Stimulated activated CD8-positive, alpha-beta memory T cell treated with anti-CD3 and anti-CD28 coated beads, Interleukin-15, amount 100 ng/mL, for 4 hours (primary cell): Measurements from ENCODE around the gene APLP2.
"Not testable (repeated sequence)": the region's sequence is repeated elsewhere in the genome, so short reads cannot be mapped to it uniquely, and the experiment has no call there.

ENCODE experiments used
- DNase-seq, 2 donors: peaks; one replicate each; pipeline ENCODE4 v3.0.0-alpha.2; 2020; ENCODE audit warnings: low read depth in 2 of 2

APLP2 gene

GRCh38 chr11:130170345-130170744 lies 100.7 kb downstream of the APLP2 start:
- no peak for DNase-seq

GRCh38 chr11:130171534-130171933 lies 101.8 kb downstream of the APLP2 start:
- no peak for DNase-seq

- DNase-seq = not testable (repeated sequence)
Measured at GRCh38 chr11:130172001-130172400, 102.3 kb downstream of the APLP2 start.

GRCh38 chr11:130174642-130175041 lies 104.9 kb downstream of the APLP2 start:
- DNase-seq = no peak

GRCh38 chr11:130175898-130176297 lies 106.2 kb downstream of the APLP2 start:
- DNase-seq = no peak

- no peak for DNase-seq
Measured at GRCh38 chr11:130177782-130178181, 108.1 kb downstream of the APLP2 start.

GRCh38 chr11:130178441-130179339 lies 109.0 kb downstream of the APLP2 start:
- DNase-seq = no peak

- no peak for DNase-seq
Measured at GRCh38 chr11:130179396-130180306, 110.0 kb downstream of the APLP2 start.

GRCh38 chr11:130180491-130180890 lies 110.8 kb downstream of the APLP2 start:
- DNase-seq = no peak

GRCh38 chr11:130180896-130181294 lies 111.2 kb downstream of the APLP2 start:
- DNase-seq = no peak

GRCh38 chr11:130181295-130182272 lies 111.9 kb downstream of the APLP2 start:
- no peak for DNase-seq

- no peak for DNase-seq
Measured at GRCh38 chr11:130183878-130184610, 114.3 kb downstream of the APLP2 start.

- DNase-seq = no peak
Measured at GRCh38 chr11:130187096-130187495, 117.4 kb downstream of the APLP2 start.

GRCh38 chr11:130188047-130188446 lies 118.4 kb downstream of the APLP2 start:
- DNase-seq = no peak

- no peak for DNase-seq
Measured at GRCh38 chr11:130188585-130189347, 119.1 kb downstream of the APLP2 start.

GRCh38 chr11:130189492-130190210 lies 120.0 kb downstream of the APLP2 start:
- DNase-seq = no peak

GRCh38 chr11:130190371-130190881 lies 120.7 kb downstream of the APLP2 start:
- no peak for DNase-seq

GRCh38 chr11:130191896-130192295 lies 122.2 kb downstream of the APLP2 start:
- no peak for DNase-seq

GRCh38 chr11:130192845-130193267 lies 123.2 kb downstream of the APLP2 start:
- no peak for DNase-seq
